ENCODE data around the gene SLC43A3. TPM values are rescaled to one million over a fixed set of nuclear protein-coding genes. Genes with fewer than 3 reads are reported as not detected.

SLC43A3 gene
- total RNA-seq (2022; extraction: Qiagen RNA extraction) = 0.27 to 1.0 TPM (median 0.33 TPM) in 5 replicates

DNA sequence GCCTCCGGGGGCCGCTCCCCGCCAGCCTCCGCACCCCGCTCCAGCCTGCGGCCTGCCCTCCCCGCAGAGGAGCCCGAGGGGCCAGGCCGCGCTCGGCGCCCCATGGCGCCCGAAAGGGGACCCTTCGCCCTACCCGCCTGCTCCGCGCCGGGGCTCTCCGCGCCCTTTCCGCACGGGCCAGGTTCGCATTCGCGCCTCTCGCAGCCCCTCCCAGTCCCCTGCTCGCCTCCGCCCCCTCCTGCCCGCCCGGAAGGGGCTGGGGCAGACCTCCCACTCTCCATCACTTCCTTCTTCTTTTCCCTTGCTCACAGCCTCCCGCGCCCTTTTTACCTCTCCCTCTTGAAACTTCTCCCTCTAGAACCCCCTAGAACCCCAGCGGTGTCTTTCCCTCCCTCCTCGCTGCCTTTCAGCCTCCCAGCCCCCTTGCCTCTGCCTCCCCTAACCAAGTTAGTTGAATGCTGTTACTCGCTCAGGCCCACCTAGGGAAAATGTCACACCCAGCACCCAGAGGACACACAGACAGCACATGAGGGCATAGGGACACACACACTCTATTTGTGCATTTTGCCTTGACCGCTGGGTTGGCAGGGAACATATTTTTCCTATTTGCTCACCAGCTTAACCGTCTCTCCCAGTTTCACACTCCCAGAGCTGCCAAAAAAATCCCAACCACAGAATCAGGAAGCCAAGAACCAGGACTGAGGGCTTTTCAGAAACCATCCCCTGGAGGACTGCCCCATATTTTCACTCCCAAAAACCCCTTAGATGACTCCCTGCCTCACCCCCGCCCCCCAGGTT is at the start of gene SLC43A3:
TSS of gene SLC43A3 (minus strand) at position 193 of the 798 bp plus-strand sequence. CDS start 949 bp downstream, outside the sequence.

DNA sequence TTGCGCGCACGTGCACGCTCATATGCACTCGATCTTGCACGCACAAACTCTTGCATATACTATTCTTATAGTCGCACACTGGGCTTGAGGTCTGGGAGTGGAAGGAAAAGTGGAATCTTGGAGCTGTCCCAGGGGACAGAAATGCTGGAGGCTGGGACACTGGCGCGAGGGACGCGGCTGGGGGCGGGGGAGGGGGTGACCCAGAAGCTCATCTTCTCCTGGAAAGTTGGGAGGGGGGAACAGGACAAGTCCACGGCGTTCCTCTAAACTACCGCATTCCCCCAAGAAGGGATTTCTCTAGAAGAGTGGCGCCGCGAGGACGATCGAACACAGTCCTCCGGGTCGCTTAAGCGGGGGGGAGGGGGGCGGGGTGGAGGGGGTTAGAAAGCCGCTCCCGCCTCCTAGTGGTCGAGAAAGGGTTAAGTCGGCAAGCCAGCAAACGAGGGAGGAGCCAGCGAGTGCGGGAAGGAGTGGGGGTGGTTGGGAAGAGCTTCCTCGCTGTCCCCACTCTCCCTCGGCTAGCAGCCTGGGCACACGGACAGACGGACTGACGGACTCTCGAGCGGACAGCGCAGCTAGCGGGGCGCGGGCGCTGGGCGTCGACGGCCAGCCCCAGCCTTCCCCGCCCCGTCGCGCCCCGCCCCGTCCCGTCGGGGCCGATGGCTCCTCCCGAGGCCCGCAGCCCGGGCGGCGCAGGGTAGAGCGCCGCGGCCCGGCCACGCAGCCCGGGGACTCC is 33.3 kb upstream of the SLC43A3 start, which contains the start of gene RTN4RL2:
TSS of gene RTN4RL2 (plus strand) at position 507 of the 736 bp plus-strand sequence. CDS start 338 bp downstream, outside the sequence.

DNA sequence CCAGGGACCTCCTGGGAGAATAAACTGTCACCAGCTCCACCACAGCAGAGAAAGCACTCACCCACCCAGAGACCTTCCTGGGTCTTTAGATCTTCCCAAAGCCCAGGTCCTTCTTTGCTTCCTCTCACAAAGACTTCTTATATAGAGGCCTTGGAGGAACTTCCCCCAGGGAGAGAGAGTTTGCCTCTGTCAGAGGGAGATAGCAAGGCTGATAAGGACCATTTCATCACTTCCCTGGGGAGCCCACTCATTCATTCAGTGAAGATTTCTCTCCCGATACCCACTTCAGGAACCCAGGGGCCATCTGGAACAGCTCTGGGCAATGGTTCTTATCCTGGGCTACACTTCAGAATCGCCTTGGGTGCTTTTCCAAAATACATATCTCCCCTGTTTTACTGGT is 36.4 kb downstream of the SLC43A3 start, which contains the start of gene PRG2:
TSS of gene PRG2 (minus strand) at position 116 of the 400 bp plus-strand sequence. CDS start 706 bp downstream, outside the sequence.

DNA sequence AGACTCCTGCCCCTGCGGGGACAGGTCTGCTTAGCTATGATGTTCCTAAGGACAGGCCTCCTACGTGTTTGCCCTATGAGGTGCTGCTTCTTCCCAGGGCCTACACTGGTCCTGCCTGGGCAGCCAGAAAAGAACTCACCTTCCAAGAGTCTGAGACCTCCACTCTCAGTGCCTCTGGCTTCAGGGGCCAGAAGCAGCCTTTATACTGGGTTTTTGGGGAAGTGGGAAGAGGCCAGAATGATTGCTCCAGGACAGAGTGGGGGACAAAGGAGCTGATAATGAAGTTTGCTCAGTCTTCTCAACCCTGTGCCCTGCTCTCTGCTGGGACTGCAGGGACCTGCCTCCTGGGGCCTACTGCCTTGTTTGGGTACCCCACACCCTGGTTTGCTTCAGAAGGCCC is 45.9 kb downstream of the SLC43A3 start, which contains the start of gene PRG3:
TSS of gene PRG3 (minus strand) at position 176 of the 400 bp plus-strand sequence. CDS start 442 bp downstream, outside the sequence.

Other genes starting within 250 kb of the SLC43A3 start
- 0.01 TPM in 1 of 5 replicates, not detected in the others for gene LRRC55, start 245.2 kb downstream of the SLC43A3 start, total RNA-seq (2022; extraction: Qiagen RNA extraction)
- 0.03 TPM in 2 of 5 replicates, not detected in the others for gene APLNR, start 189.9 kb downstream of the SLC43A3 start, total RNA-seq (2022; extraction: Qiagen RNA extraction)
- gene TNKS1BP1, start 102.2 kb downstream of the SLC43A3 start, total RNA-seq (2022; extraction: Qiagen RNA extraction) = 71.3 to 92.2 TPM (median 88.9 TPM) in 5 replicates
- 201 to 250 TPM (median 217 TPM) in 5 replicates for gene SSRP1, start 91.2 kb downstream of the SLC43A3 start, total RNA-seq (2022; extraction: Qiagen RNA extraction)
- 0.09 to 0.37 TPM (median 0.14 TPM) in 4 of 5 replicates, not detected in the other for gene P2RX3, start 88.8 kb downstream of the SLC43A3 start, total RNA-seq (2022; extraction: Qiagen RNA extraction)
- not detected in 5 replicates for gene PRG3, start 46.0 kb downstream of the SLC43A3 start, total RNA-seq (2022; extraction: Qiagen RNA extraction)
- not detected in 5 replicates for gene PRG2, start 36.5 kb downstream of the SLC43A3 start, total RNA-seq (2022; extraction: Qiagen RNA extraction)
- gene RTN4RL2, start 33.4 kb upstream of the SLC43A3 start, total RNA-seq (2022; extraction: Qiagen RNA extraction) = 44.0 to 92.2 TPM (median 83.4 TPM) in 5 replicates
- 2.2 to 3.0 TPM (median 2.5 TPM) in 5 replicates for gene SLC43A1, start 88.6 kb upstream of the SLC43A3 start, total RNA-seq (2022; extraction: Qiagen RNA extraction)
- gene TIMM10, start 103.6 kb upstream of the SLC43A3 start, total RNA-seq (2022; extraction: Qiagen RNA extraction) = 148 to 174 TPM (median 157 TPM) in 5 replicates
- not detected in 5 replicates for gene SMTNL1, start 110.5 kb upstream of the SLC43A3 start, total RNA-seq (2022; extraction: Qiagen RNA extraction)
- gene UBE2L6, start 140.6 kb upstream of the SLC43A3 start, total RNA-seq (2022; extraction: Qiagen RNA extraction) = 36.8 to 45.5 TPM (median 44.8 TPM) in 5 replicates
- gene SERPING1, start 170.6 kb upstream of the SLC43A3 start, total RNA-seq (2022; extraction: Qiagen RNA extraction) = 0.74 to 1.3 TPM (median 0.90 TPM) in 5 replicates
- 0.14 to 0.36 TPM (median 0.25 TPM) in 4 of 5 replicates, not detected in the other for gene YPEL4, start 222.8 kb upstream of the SLC43A3 start, total RNA-seq (2022; extraction: Qiagen RNA extraction)
- 26.8 to 28.5 TPM (median 28.2 TPM) in 5 replicates for gene CLP1, start 230.6 kb upstream of the SLC43A3 start, total RNA-seq (2022; extraction: Qiagen RNA extraction)
- 67.5 to 75.4 TPM (median 68.8 TPM) in 5 replicates for gene ZDHHC5, start 241.0 kb upstream of the SLC43A3 start, total RNA-seq (2022; extraction: Qiagen RNA extraction)

Measured in A549 treated with AZD2906 at 1 μM for 4 hours (cell line).